IPS-11a (cell line): ENCODE results near the gene CCDC85A.

Experiments
- H3K4me3 ChIP-seq: one replicate; pipeline ENCODE4 v1.5.1; 2013; ENCODE audit warnings: low read depth, low read length, control low read depth

CCDC85A gene

GRCh38 chr2:56292951-56293350 lies 109.2 kb downstream of the CCDC85A start:
- H3K4me3 ChIP-seq = no peak overlapping the region

DNA sequence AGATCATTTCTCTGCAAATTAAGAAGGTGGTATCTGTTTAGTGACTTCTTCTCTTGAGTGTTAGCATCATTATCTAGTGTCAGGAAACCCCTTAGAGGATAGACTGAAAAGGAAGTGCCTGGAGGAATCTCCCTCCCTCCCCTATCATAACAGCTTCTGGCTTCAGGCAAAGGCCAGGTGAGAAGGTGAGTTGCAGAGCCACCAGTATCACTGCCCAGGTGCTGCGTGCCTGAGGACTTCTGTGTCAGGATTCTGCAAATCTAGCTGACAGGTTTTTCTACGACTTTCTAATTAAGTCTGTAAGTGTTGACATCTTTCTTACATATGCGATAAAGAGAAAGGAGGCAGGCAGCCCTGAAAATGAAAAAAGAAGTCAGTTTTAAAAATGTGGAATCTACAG lies 111.9 kb downstream of the CCDC85A start:
- no peak overlapping the region for H3K4me3 ChIP-seq

DNA sequence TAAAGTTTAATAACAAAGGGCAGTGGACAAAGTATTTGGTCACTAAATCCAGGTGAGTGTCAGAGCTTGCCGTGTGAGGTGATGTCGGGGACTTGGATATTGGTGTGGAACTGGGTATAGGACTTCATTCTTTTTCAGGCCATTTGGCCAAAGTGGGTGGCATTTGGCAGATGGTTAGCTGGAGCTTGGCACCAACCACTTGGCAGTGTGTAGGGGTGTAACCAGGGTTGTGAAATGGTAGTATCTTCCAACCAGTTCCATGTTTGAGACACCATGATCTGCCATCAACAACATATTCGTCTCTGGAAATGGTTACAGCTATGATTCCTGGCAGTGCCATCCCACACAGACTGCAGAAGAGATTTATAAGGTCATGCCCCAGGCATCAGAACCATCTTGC lies 113.9 kb downstream of the CCDC85A start:
- H3K4me3 ChIP-seq = no peak overlapping the region

DNA sequence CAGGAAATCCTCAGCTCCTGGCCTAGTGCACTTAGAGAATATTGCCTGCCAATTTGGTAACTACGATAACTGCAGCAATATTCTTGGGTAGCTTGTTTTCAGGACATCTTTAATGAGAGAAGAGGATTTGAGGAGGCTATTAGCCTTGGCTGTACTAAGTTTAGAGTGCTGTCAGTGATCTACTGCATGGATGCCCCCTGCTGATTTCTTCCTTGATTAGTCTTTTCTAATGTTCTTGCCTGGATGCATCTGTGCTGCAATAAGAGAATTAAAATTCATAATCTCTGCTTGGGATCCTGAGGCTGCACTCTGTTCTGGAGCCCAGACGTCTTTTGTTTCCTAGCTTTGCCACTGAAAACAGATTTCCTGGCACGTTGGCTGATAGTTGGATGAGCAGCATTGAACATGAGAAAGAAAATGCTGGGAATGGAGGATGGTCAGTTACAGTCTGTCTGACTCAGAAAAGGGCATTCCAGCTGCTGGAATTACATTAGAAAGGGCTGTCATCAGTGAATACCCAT lies 115.4 kb downstream of the CCDC85A start:
- no peak overlapping the region for H3K4me3 ChIP-seq

DNA sequence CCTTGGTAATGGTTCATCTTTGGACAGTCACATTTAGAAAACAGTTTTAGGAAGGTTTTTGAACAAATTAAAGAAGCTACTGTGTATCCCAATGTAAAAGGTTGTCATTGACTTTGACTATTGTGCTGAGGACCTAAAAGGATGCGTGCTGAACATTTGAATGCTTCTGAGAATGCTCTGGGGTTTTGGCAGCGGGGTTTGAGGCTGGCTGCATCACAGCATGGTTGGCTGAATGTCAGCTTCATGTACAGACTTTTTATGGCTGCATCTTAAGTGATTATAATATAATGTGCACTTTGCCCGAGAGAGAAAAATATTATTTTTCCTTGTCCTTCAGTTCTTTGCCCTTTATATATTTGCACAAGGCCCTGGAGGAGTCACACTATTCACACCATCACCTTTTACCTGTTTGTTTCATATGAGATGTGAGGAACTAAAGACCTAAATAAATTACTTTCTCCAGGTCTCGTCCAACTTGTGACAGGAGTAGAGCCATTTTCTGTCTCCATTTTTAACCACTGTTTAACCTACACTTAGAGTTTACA lies 125.9 kb downstream of the CCDC85A start:
- H3K4me3 ChIP-seq = no peak overlapping the region

DNA sequence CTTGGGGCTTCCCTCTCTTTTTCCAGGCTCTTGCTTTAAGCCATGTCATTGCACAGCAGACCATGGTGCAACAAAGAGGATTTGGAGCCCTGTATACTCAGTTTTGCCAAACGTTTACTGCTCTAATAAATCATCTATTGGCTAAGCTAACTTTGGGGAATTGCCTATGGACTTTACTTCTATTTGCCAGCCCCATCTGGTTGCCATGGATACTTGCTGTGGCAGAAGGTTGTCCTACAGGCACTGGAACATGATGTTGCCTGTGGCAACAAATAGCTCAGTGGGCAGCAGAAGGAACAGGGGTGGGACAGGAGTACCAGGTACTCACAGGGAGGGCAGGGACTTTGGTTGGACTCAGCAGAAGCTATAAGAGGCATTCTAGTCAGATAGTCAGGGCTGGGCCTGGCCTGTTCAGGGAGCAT lies 129.7 kb downstream of the CCDC85A start:
- H3K4me3 ChIP-seq = no peak overlapping the region

- no peak overlapping the region for H3K4me3 ChIP-seq
Observed at GRCh38 chr2:56314371-56314770, 130.6 kb downstream of the CCDC85A start.

DNA sequence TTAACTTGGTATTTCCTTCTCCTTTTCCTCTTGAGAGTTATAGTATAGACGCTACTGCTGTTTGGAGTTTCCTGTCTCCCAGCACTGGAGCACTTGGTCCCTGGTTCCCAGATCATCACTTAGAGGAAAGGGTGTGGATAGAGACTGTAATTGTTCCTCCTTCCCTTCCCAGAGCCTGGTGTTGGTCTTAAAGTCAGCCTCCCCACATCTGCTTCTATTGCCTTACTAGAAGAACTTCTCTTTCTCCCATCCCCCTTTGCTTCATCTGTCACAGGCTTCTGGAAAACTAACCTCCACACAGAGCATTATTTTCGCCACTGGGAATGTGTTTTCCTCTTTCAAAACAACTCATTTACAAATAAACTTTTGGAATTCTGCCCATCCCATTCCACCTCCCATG lies 131.0 kb downstream of the CCDC85A start:
- H3K4me3 ChIP-seq = no peak overlapping the region

GRCh38 chr2:56315376-56315775 lies 131.6 kb downstream of the CCDC85A start:
- no peak overlapping the region for H3K4me3 ChIP-seq

DNA sequence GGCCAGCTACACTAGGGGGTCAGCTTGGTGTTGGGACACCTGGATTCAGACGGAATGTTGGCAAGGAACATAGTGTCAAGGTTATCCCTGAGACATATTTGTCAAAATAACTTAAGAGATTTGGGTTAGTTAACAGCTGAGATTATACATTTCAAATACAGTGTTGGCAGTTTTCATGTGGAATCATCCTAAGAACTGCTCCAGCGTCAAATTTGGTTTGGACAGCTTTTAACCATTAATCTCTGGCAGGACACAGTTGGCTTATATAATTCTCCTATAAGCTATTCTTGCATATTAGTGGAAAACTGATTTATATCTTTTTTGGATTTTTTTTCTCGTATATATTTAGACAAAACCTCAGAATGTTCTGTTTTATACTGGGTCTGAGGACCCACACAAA lies 132.2 kb downstream of the CCDC85A start:
- no peak overlapping the region for H3K4me3 ChIP-seq

DNA sequence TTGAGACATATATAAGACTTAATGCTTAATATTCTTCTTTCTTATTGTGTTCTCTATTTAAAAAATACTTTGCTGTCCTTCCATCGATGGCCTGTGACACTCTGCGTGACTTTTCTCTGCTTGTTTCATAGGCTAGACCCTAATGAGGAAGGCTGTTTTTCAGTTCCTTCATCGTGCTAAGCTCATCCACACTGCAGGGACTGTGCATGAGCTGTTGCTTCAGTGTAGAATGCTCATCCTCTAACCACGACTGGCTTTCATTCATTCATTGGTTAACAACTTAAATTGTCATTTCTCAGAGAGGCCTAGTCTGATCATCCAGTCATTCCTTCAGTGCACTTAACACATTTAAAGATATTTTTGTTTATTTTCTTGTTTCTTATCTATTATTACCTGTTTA lies 134.4 kb downstream of the CCDC85A start:
- no peak overlapping the region for H3K4me3 ChIP-seq

- H3K4me3 ChIP-seq = no peak overlapping the region
Observed at GRCh38 chr2:56325661-56326345, 142.0 kb downstream of the CCDC85A start.

DNA sequence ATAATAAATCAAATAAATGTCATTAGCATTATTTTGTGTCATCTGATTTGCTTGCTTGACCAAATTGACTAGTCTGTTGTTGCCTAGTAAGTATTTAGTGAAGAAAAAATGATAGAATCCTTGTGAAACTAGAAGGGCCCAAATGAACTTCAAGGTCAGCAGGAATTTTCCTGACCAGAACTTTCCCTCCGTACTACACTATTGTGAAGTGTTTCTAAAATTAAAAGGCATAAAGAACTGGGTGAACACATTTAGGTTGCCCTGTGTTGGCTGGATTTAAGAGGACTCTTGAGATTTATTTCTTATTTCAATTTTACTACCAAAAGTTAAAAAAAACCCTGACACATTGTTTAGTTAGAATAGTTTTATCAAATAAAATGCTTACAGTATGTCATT lies 142.6 kb downstream of the CCDC85A start:
- H3K4me3 ChIP-seq = no peak overlapping the region

DNA sequence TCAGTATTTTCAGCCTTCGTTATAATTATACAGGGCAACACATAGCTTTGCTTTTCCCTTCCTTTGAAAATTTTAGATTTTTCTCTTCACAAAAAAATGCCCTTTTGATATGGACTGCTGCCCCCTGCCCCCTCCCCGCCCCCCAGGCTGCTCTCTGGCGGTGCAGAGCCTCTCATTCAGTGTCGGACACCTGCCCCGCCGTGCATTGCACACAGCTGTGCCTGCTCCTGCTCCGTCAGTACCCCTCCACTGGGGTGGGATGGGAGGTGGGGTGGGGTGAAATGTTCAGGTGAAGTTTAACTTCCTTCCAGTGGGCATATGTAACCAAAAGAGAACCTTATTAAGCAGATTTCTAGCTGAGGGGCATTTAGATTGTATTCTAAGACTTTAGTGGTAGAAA lies 148.0 kb downstream of the CCDC85A start:
- no peak overlapping the region for H3K4me3 ChIP-seq

DNA sequence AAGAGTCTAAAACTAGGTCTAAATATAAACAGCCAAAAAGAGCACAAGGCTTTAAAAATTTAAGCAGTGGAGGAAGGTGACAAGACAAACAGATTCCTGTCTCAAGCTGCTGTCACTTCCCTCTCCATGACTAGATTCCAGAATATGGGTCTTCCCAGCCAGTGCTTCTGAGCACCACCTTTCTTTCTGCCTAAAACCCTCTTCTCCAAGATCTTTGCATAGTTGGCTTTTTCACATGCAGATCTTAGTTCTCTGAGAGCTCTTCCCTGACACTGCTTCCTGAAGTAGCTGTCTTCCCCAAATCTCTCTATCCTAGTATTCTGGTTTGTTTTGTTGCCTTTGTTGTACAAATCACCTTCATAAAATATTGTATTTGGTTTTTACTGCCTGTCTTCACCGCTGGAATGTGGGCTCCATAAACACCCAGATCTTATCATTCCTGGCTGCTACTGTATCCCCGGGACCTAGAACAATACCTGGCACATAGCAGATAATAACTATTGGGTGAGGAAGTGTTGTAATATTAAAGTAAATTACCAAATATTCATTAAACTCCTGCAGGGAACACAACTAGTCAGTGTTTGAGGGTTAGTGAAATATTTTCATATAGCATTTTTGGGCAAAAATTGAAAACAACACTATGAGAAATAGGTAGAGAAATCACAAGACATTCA lies 150.2 kb downstream of the CCDC85A start:
- no peak overlapping the region for H3K4me3 ChIP-seq

DNA sequence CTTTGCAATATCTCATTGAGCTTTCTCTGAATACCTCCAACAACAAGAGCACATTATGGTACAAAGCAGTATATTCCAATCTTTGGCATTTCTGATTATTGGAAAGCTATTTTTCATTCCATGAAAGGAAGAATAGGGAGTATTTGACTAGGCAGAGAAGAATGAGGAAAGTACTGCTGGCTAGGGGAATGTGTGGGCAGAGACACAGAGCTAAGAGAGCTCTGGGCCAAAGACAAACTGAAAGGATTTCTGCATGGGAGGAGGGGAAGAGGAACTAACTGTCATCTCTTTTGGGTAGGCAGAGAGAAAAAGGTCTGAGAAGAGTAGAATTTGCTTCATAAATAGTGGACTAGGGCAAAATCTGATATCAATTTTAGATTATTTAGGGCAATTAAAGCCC lies 150.8 kb downstream of the CCDC85A start:
- H3K4me3 ChIP-seq = no peak overlapping the region

DNA sequence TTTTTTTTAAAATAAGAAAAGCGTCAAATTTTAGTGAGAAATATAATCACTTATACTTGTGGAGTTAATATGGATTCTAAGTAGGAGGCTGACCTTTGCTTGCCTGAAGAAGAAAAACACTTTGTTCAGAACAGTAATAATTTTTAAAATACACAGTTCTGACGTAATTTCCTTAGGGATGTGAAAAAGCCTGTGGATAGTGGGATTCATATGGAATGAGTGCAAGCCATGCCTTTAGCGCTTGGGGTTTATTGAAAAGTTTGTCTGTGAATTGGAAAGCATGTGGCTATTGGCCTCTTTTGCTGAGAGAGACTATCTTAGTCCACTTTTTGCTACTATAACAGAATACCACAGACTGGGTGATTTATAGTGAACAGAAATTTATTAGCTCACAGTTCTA lies 151.3 kb downstream of the CCDC85A start:
- H3K4me3 ChIP-seq = no peak overlapping the region

DNA sequence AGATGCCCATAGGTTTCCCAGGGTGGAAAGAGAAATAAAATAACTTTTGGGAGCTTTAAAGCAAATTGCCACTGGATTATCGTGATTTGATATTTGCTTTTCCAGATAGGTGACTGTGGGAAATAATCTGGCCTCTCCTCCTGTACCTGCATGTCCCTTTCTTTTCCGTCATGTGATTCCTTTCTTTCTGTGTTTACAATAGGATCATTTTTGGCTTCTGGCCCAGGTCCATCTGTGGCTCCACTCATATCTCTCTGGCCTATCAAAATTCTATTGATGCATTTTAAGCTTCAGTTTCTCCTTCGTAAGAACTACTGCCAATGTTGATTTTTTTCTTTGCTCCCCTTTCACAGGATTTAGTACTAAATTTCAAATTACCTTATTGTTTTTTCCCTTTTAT lies 153.6 kb downstream of the CCDC85A start:
- H3K4me3 ChIP-seq = no peak overlapping the region

DNA sequence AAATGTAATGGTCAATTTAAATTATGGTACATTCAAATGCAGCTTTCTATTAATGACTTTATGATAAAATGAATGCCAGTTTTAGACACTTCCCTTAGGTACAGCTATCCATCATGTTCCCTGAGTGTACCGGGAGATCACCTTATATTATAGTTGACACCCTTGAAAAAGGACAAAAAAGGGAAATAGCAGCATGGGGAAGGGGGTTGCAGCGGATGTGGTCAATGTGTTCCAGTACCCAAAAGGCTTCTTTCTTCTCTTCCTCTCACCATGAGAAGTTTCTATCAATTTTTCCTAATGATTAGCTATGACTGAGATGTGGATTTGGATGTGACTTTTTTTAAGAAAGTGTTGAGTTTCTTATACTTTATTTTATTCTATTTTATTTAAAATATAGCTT lies 154.4 kb downstream of the CCDC85A start:
- H3K4me3 ChIP-seq = no peak overlapping the region

- no peak overlapping the region for H3K4me3 ChIP-seq
Observed at GRCh38 chr2:56344771-56345170, 161.0 kb downstream of the CCDC85A start.

DNA sequence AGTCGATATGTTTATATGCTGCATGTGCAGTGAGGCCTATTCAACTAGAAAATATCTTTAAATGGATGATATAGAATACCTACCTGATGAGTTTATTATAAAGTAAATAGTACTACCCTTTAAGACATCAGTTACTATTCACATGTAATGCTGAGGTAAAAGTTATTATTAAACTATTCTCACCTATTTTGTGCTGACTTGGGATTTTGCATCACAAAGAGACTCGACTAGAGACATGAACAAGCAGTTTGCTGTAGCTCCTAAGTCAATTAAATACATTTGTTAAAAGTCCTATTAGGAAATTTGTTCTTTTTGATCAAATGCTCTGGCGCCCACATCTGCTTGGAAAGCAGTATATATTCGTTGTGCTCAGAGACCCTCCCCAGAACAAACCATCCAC lies 164.1 kb downstream of the CCDC85A start:
- H3K4me3 ChIP-seq = no peak overlapping the region
